Sigmoid colon (tissue), 4 donors: ENCODE results near the gene TRMU.

Source experiments
- EP300 ChIP-seq, 4 donors: sonication (generic); formaldehyde crosslinking; IDR thresholded peaks; one replicate each; pipeline ENCODE4 v1.6.1; 2017; ENCODE audit warnings: antibody characterized with exemption in 4 of 4
- POLR2A ChIP-seq, 2 donors: fragments of 450-650 bp; IDR thresholded peaks; one replicate each; pipeline ENCODE4 v1.6.1; 2016; ENCODE audit warnings: antibody characterized with exemption in 2 of 2, mild to moderate bottlenecking in 2 of 2, moderate library complexity in 2 of 2
- POLR2AphosphoS5 ChIP-seq, 4 donors: sonication (generic); formaldehyde crosslinking; IDR thresholded peaks; one replicate each; pipeline ENCODE4 v1.6.1; 2017; ENCODE audit warnings: antibody characterized with exemption in 4 of 4
- TF ChIP-seq, protein P1 (sequence below), 4 experiments: fragments of 450-650 bp in 3 of 4; fragments of 200-600 bp in 1 of 4; IDR thresholded peaks; one replicate each; pipeline ENCODE4 v1.5.1; 2016 to 2019; ENCODE audit warnings: antibody characterized with exemption in 4 of 4, mild to moderate bottlenecking in 3 of 4, moderate library complexity in 2 of 4

DNA sequence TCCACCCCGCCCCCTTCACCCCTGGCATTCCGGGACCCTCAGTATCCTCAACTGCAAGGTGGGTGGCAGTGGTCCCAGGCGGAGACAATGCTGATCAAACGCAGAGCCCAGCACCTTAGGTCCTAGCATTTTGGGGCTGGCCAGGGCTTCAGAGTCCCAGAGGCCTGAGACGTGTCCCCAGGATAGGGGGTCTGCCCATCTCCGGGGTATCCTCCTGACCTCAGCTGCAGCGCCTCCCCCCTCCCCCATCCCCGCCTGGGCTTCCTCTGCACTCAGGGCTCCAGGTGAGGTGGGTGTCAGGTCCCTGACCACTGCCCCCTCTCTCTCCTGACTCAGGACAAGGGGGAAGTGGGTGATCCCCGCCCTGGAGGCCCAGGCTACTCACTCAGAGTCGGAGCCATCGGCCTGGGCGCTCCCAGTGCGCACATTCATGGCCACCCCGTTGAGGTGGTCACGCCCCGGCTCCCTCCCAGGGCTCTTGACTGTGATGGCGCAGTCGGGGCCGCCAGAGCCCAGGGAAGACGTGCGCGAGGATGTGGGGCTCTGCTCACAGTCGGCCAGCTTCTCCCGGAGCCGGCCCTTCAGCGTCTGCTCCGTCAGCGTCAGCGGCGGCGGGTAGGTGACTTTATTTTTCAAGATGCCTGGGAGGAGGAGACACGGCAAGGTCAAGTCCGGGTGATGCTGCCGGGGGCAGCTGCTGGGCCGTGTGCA, 28.3 kb downstream of the TRMU start:
- TF ChIP-seq POLR2A (IDR thresholded peaks at IDR 0.05) (no peak), EP300 (IDR thresholded peaks at IDR 0.05) (no peak), POLR2AphosphoS5 (IDR thresholded peaks at IDR 0.05) (no peak)
- TF ChIP-seq, protein P1, sequence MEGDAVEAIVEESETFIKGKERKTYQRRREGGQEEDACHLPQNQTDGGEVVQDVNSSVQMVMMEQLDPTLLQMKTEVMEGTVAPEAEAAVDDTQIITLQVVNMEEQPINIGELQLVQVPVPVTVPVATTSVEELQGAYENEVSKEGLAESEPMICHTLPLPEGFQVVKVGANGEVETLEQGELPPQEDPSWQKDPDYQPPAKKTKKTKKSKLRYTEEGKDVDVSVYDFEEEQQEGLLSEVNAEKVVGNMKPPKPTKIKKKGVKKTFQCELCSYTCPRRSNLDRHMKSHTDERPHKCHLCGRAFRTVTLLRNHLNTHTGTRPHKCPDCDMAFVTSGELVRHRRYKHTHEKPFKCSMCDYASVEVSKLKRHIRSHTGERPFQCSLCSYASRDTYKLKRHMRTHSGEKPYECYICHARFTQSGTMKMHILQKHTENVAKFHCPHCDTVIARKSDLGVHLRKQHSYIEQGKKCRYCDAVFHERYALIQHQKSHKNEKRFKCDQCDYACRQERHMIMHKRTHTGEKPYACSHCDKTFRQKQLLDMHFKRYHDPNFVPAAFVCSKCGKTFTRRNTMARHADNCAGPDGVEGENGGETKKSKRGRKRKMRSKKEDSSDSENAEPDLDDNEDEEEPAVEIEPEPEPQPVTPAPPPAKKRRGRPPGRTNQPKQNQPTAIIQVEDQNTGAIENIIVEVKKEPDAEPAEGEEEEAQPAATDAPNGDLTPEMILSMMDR (IDR thresholded peaks at IDR 0.05) = no peak
